GM12878 (cell line): ENCODE results near the gene TRHDE.

Source experiments
- NRF1 ChIP-seq: conservative IDR thresholded peaks from 2 replicates; pipeline ENCODE4 v1.6.1; 2011; ENCODE audit warnings: mild to moderate bottlenecking, low read depth, low read length, improper control_type of control experiment
- POLR2AphosphoS5 ChIP-seq: IDR thresholded peaks from 2 replicates; pipeline ENCODE4 v1.6.1; 2011; ENCODE audit warnings: mild to moderate bottlenecking, low read length, inconsistent platforms
- SIX5 ChIP-seq: IDR thresholded peaks from 2 replicates; pipeline ENCODE4 v1.6.1; 2011; ENCODE audit warnings: mild to moderate bottlenecking, low read depth, low read length, moderate library complexity; ENCODE audit not compliant: severe bottlenecking
- SMARCA5 ChIP-seq: fragments of 450-650 bp; IDR thresholded peaks from 2 replicates; pipeline ENCODE4 v1.6.1; 2017; ENCODE audit warnings: mild to moderate bottlenecking
- ZNF24 ChIP-seq: fragments of 450-650 bp; IDR thresholded peaks from 2 replicates; pipeline ENCODE4 v1.6.1; 2017; ENCODE audit warnings: antibody characterized with exemption, mild to moderate bottlenecking
- ZNF687 ChIP-seq: fragments of 450-650 bp; IDR thresholded peaks from 2 replicates; pipeline ENCODE4 v1.6.1; 2017; ENCODE audit warnings: mild to moderate bottlenecking, moderate library complexity
- TF ChIP-seq, protein P1 (sequence below): IDR thresholded peaks from 2 replicates; pipeline ENCODE4 v1.6.1; 2012; ENCODE audit warnings: mild to moderate bottlenecking, low read depth, low read length
- TF ChIP-seq, protein P2 (sequence below), 3 experiments: IDR thresholded peaks in 2 of 3; conservative IDR thresholded peaks in 1 of 3; 2 replicates each; pipeline ENCODE4 v1.5.1; 2011; ENCODE audit warnings: low read depth in 3 of 3, low read length in 3 of 3, mild to moderate bottlenecking in 3 of 3, control low read depth in 2 of 3, moderate library complexity in 2 of 3, inconsistent platforms in 1 of 3, mixed read lengths in 1 of 3; ENCODE audit not compliant: control insufficient read depth in 2 of 3, insufficient read depth in 1 of 3; ENCODE audit errors: extremely low read depth in 1 of 3

GRCh38 chr12:72692338-72692737 lies 420.2 kb downstream of the TRHDE start:
- TF ChIP-seq ZNF24 (no peak), NRF1 (no peak), SIX5 (no peak), POLR2AphosphoS5 (no peak), ZNF687 (no peak), SMARCA5 (no peak)
- TF ChIP-seq, protein P1, sequence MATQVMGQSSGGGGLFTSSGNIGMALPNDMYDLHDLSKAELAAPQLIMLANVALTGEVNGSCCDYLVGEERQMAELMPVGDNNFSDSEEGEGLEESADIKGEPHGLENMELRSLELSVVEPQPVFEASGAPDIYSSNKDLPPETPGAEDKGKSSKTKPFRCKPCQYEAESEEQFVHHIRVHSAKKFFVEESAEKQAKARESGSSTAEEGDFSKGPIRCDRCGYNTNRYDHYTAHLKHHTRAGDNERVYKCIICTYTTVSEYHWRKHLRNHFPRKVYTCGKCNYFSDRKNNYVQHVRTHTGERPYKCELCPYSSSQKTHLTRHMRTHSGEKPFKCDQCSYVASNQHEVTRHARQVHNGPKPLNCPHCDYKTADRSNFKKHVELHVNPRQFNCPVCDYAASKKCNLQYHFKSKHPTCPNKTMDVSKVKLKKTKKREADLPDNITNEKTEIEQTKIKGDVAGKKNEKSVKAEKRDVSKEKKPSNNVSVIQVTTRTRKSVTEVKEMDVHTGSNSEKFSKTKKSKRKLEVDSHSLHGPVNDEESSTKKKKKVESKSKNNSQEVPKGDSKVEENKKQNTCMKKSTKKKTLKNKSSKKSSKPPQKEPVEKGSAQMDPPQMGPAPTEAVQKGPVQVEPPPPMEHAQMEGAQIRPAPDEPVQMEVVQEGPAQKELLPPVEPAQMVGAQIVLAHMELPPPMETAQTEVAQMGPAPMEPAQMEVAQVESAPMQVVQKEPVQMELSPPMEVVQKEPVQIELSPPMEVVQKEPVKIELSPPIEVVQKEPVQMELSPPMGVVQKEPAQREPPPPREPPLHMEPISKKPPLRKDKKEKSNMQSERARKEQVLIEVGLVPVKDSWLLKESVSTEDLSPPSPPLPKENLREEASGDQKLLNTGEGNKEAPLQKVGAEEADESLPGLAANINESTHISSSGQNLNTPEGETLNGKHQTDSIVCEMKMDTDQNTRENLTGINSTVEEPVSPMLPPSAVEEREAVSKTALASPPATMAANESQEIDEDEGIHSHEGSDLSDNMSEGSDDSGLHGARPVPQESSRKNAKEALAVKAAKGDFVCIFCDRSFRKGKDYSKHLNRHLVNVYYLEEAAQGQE, result no peak
- TF ChIP-seq, protein P2, sequence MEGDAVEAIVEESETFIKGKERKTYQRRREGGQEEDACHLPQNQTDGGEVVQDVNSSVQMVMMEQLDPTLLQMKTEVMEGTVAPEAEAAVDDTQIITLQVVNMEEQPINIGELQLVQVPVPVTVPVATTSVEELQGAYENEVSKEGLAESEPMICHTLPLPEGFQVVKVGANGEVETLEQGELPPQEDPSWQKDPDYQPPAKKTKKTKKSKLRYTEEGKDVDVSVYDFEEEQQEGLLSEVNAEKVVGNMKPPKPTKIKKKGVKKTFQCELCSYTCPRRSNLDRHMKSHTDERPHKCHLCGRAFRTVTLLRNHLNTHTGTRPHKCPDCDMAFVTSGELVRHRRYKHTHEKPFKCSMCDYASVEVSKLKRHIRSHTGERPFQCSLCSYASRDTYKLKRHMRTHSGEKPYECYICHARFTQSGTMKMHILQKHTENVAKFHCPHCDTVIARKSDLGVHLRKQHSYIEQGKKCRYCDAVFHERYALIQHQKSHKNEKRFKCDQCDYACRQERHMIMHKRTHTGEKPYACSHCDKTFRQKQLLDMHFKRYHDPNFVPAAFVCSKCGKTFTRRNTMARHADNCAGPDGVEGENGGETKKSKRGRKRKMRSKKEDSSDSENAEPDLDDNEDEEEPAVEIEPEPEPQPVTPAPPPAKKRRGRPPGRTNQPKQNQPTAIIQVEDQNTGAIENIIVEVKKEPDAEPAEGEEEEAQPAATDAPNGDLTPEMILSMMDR (IDR thresholded peaks at IDR 0.05 in 2 of 3, conservative IDR thresholded peaks at IDR 0.05 in 1 of 3; ENCODE audit: control insufficient read depth in 2 of 3, extremely low read depth in 1 of 3, insufficient read depth in 1 of 3, low read depth in 3 of 3, low read length in 3 of 3), result no peak
